Esophagus muscularis mucosa (tissue), 4 donors: Measurements from ENCODE around the gene OR5AC2.

ENCODE experiments used
- EP300 ChIP-seq: sonication (generic); formaldehyde crosslinking; IDR thresholded peaks from one replicate; pipeline ENCODE4 v1.6.1; 2017; ENCODE audit warnings: antibody characterized with exemption
- POLR2A ChIP-seq: fragments of 450-650 bp; IDR thresholded peaks from one replicate; pipeline ENCODE4 v1.6.1; 2017; ENCODE audit warnings: antibody characterized with exemption, moderate library complexity, mild to moderate bottlenecking, low read depth
- POLR2AphosphoS5 ChIP-seq, 2 donors: sonication (generic); formaldehyde crosslinking; IDR thresholded peaks; one replicate each; pipeline ENCODE4 v1.6.1; 2017; ENCODE audit warnings: antibody characterized with exemption in 2 of 2
- TF ChIP-seq, protein P1 (sequence below), 3 experiments: fragments of 200-600 bp in 2 of 3; fragments of 450-650 bp in 1 of 3; sonication (generic) in 2 of 3; IDR thresholded peaks; one replicate each; pipeline ENCODE4 v1.5.1; 2017 to 2019; ENCODE audit warnings: antibody characterized with exemption in 3 of 3, mild to moderate bottlenecking in 2 of 3, moderate library complexity in 1 of 3

DNA sequence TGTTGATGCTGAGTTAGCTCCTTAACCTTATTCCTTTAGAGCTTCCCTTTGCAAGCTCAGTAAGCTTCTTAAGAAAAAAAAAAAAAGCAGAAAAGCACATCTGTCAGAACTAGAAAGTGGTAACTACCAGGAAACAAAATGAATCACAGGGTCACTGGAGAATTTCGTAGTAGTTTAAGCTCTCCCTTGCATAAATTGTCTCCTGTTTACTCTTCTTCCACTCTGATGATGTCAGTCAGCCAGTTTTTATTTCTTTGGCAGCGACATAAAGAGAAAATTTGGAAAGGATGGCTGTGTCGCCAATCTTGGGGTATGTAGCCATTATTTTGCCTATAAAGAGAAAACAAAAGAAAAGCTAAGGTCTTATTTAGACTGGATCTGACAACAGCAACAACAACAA, 48.7 kb upstream of the OR5AC2 start:
- TF ChIP-seq POLR2A (no peak), EP300 (no peak), POLR2AphosphoS5 (IDR thresholded peaks at IDR 0.05) (no peak)
- TF ChIP-seq, protein P1, sequence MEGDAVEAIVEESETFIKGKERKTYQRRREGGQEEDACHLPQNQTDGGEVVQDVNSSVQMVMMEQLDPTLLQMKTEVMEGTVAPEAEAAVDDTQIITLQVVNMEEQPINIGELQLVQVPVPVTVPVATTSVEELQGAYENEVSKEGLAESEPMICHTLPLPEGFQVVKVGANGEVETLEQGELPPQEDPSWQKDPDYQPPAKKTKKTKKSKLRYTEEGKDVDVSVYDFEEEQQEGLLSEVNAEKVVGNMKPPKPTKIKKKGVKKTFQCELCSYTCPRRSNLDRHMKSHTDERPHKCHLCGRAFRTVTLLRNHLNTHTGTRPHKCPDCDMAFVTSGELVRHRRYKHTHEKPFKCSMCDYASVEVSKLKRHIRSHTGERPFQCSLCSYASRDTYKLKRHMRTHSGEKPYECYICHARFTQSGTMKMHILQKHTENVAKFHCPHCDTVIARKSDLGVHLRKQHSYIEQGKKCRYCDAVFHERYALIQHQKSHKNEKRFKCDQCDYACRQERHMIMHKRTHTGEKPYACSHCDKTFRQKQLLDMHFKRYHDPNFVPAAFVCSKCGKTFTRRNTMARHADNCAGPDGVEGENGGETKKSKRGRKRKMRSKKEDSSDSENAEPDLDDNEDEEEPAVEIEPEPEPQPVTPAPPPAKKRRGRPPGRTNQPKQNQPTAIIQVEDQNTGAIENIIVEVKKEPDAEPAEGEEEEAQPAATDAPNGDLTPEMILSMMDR (IDR thresholded peaks at IDR 0.05) = no peak
